Liver (tissue), 3 donors: ENCODE results near the gene CACTIN.

Experiments used
- ATF3 ChIP-seq: IDR thresholded peaks from 2 replicates; pipeline ENCODE4 v1.6.1; 2016; ENCODE audit warnings: antibody characterized with exemption
- EGR1 ChIP-seq, 2 donors: IDR thresholded peaks; 2 replicates each; pipeline ENCODE4 v1.6.1; 2016 to 2018; ENCODE audit warnings: antibody characterized with exemption in 2 of 2, low read depth in 2 of 2
- FOXA1 ChIP-seq: IDR thresholded peaks from 2 replicates; pipeline ENCODE4 v1.6.1; 2016; ENCODE audit warnings: antibody characterized with exemption
- GABPA ChIP-seq, 2 donors: IDR thresholded peaks in 1 of 2; conservative IDR thresholded peaks in 1 of 2; 2 replicates each; pipeline ENCODE4 v1.6.1; 2016; ENCODE audit warnings: antibody characterized with exemption in 2 of 2, mild to moderate bottlenecking in 1 of 2, moderate library complexity in 1 of 2
- HNF4A ChIP-seq, 2 donors: conservative IDR thresholded peaks; 2 replicates each; pipeline ENCODE4 v1.6.1; 2016; ENCODE audit warnings: antibody characterized with exemption in 2 of 2, mild to moderate bottlenecking in 2 of 2
- MAX ChIP-seq: IDR thresholded peaks from 2 replicates; pipeline ENCODE4 v1.6.1; 2016; ENCODE audit warnings: antibody characterized with exemption
- RAD21 ChIP-seq, 2 donors: IDR thresholded peaks; 2 replicates each; pipeline ENCODE4 v1.6.1; 2016; ENCODE audit warnings: antibody characterized with exemption in 2 of 2, mild to moderate bottlenecking in 2 of 2
- REST ChIP-seq: IDR thresholded peaks from 2 replicates; pipeline ENCODE4 v1.6.1; 2016; ENCODE audit warnings: antibody characterized with exemption, mild to moderate bottlenecking
- SP1 ChIP-seq: IDR thresholded peaks from 2 replicates; pipeline ENCODE4 v1.6.1; 2018; ENCODE audit warnings: antibody characterized with exemption, mild to moderate bottlenecking
- TAF1 ChIP-seq: conservative IDR thresholded peaks from 2 replicates; pipeline ENCODE4 v1.6.1; 2016; ENCODE audit warnings: antibody characterized with exemption, mild to moderate bottlenecking
- YY1 ChIP-seq: IDR thresholded peaks from 2 replicates; pipeline ENCODE4 v1.6.1; 2016; ENCODE audit warnings: antibody characterized with exemption, mild to moderate bottlenecking
- TF ChIP-seq, protein P1 (sequence below): fragments of 150-350 bp; IDR thresholded peaks from 2 replicates; pipeline ENCODE4 v1.5.1; 2017; ENCODE audit warnings: improper control_type of control experiment, low read depth, low read length; ENCODE audit not compliant: missing input control
- donor health status: healthy.
- donor health status: healthy.

DNA sequence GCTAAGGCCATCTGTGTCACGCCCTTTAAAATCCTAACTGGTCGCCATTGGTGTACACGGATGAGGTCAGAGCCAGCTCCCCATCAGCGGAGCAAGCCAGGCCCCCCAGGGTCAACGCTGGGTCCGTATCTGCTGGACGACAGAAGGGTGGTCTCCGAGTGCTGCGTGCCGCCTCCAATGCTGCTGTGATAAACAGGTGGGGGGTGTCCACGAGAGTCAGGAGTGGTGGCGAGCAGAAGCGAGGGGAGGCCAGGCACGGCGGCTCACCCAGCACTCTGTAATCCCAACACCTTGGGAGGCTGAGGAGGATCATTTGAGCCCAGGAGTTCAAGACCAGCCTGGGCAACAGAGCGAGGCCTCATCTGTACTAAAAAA lies 30.8 kb upstream of the CACTIN start:
- no peak for TF ChIP-seq ATF3
- TF ChIP-seq, protein P1, sequence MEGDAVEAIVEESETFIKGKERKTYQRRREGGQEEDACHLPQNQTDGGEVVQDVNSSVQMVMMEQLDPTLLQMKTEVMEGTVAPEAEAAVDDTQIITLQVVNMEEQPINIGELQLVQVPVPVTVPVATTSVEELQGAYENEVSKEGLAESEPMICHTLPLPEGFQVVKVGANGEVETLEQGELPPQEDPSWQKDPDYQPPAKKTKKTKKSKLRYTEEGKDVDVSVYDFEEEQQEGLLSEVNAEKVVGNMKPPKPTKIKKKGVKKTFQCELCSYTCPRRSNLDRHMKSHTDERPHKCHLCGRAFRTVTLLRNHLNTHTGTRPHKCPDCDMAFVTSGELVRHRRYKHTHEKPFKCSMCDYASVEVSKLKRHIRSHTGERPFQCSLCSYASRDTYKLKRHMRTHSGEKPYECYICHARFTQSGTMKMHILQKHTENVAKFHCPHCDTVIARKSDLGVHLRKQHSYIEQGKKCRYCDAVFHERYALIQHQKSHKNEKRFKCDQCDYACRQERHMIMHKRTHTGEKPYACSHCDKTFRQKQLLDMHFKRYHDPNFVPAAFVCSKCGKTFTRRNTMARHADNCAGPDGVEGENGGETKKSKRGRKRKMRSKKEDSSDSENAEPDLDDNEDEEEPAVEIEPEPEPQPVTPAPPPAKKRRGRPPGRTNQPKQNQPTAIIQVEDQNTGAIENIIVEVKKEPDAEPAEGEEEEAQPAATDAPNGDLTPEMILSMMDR: no peak
- TF ChIP-seq MAX: no peak
- no peak for TF ChIP-seq RAD21 (IDR thresholded peaks at IDR 0.05)
- TF ChIP-seq EGR1 (IDR thresholded peaks at IDR 0.05; ENCODE audit: low read depth in 2 of 2): no peak
- TF ChIP-seq HNF4A (conservative IDR thresholded peaks at IDR 0.05): no peak
- TF ChIP-seq TAF1: no peak
- TF ChIP-seq FOXA1: no peak
- TF ChIP-seq REST: no peak
- no peak for TF ChIP-seq GABPA (IDR thresholded peaks at IDR 0.05 in 1 of 2, conservative IDR thresholded peaks at IDR 0.05 in 1 of 2)
- TF ChIP-seq YY1: no peak
- no peak for TF ChIP-seq SP1
